Vagina (tissue), 2 donors: ENCODE measurements around the gene CDK6. TPM values are rescaled to one million over a fixed set of nuclear protein-coding genes. Genes with fewer than 3 reads are reported as not detected.
"Not testable (repeated sequence)": the region's sequence is repeated elsewhere in the genome, so short reads cannot be mapped to it uniquely, and the experiment has no call there.

ENCODE experiments used
- DNase-seq, 2 donors: peaks; one replicate each; pipeline ENCODE4 v3.0.0-alpha.2; 2017; ENCODE audit errors: extremely low spot score in 2 of 2
- H3K27ac ChIP-seq: fragments of 200-600 bp; sonication (generic); one replicate; pipeline ENCODE4 v1.5.1; 2019
- H3K27me3 ChIP-seq: fragments of 200-600 bp; sonication (generic); one replicate; pipeline ENCODE4 v1.5.1; 2019
- H3K36me3 ChIP-seq, 2 donors: fragments of 200-600 bp; sonication (generic); one replicate each; pipeline ENCODE4 v1.5.1; 2017 to 2019
- H3K4me1 ChIP-seq: fragments of 200-600 bp; sonication (generic); one replicate; pipeline ENCODE4 v1.5.1; 2019
- H3K4me3 ChIP-seq, 2 donors: fragments of 200-600 bp; sonication (generic); 1 replicate in 1 of 2; 2 replicates in 1 of 2; pipeline ENCODE4 v1.5.1; 2016 to 2019
- H3K9me3 ChIP-seq: fragments of 200-600 bp; sonication (generic); one replicate; pipeline ENCODE4 v1.5.1; 2019
- CTCF ChIP-seq, 3 experiments: fragments of 450-650 bp in 2 of 3; fragments of 200-600 bp in 1 of 3; sonication (generic) in 1 of 3; IDR thresholded peaks; one replicate each; pipeline ENCODE4 v1.5.1; 2017 to 2019; ENCODE audit warnings: antibody characterized with exemption in 3 of 3, mild to moderate bottlenecking in 2 of 3, moderate library complexity in 2 of 3
- POLR2A ChIP-seq, 2 donors: fragments of 450-650 bp; IDR thresholded peaks; one replicate each; pipeline ENCODE4 v1.6.1; 2017; ENCODE audit warnings: antibody characterized with exemption in 2 of 2, mild to moderate bottlenecking in 2 of 2, moderate library complexity in 2 of 2
- POLR2AphosphoS5 ChIP-seq, 2 donors: sonication (generic); formaldehyde crosslinking; IDR thresholded peaks; one replicate each; pipeline ENCODE4 v1.9.0; 2017; ENCODE audit warnings: antibody characterized with exemption in 2 of 2, mild to moderate bottlenecking in 2 of 2, low read depth in 1 of 2; ENCODE audit not compliant: insufficient read depth in 1 of 2
- intact Hi-C: fragments of 100-400 bp; cut with DNase I; formaldehyde crosslinking; loops from one replicate; pipeline ENCODE4 v1.15.1; 2023
- total RNA-seq: library from RNA; depleted of rRNA; stranded (reverse); fragments of >200 nt; gene quantifications from one replicate; pipeline ENCODE4 v1.2.3, GENCODE V29; 2016

CDK6 gene
- total RNA-seq, 1 donor from 2014 or later, result 20.6 TPM

GRCh38 chr7:92749832-92750446 is 86.4 kb downstream of the CDK6 start:
- Histone ChIP-seq H3K4me1 (peaks cover 6% of the 10 kb centered on the region), H3K36me3 (no peaks in the 10 kb centered on the region), H3K4me3 (no peak overlapping the region), H3K9me3 (no peaks in the 10 kb centered on the region), H3K27me3 (no peaks in the 10 kb centered on the region), H3K27ac (no peak overlapping the region)
- no peak for TF ChIP-seq POLR2AphosphoS5 (IDR thresholded peaks at IDR 0.05; ENCODE audit: insufficient read depth in 1 of 2, low read depth in 1 of 2)
- TF ChIP-seq CTCF (IDR thresholded peaks at IDR 0.05), result no peak
- no peak for TF ChIP-seq POLR2A (IDR thresholded peaks at IDR 0.05)
- intact Hi-C loops, result no loop called here
- no peak for DNase-seq

DNA sequence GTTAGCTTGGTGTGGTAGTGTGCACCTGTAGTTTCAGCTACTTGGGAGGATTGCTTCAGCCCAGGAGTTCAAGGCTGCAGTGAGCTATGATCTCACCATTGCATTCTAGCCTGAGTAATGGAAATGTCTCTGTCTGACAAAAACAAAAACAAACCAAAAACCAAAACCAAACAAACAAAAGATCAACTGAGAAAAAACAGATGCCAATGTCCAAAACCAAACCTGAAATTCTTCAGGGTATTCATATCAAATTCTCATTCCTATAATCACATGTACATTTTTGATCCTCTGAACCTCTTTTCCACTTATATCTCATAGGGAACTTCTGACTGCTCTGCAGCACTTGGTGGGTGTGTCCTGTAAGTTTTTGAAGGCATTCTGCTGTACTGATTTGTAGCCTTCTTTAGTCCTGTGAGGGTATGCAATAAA is 87.0 kb downstream of the CDK6 start:
- H3K27ac ChIP-seq, result no peak overlapping the region
- H3K36me3 ChIP-seq, result no peaks in the 10 kb centered on the region
- no peak for DNase-seq
- peaks cover 4% of the 10 kb centered on the region for H3K4me1 ChIP-seq
- no peaks in the 10 kb centered on the region for H3K27me3 ChIP-seq
- no peak overlapping the region for H3K4me3 ChIP-seq
- no peak for TF ChIP-seq POLR2A (IDR thresholded peaks at IDR 0.05)
- no peak for TF ChIP-seq POLR2AphosphoS5 (IDR thresholded peaks at IDR 0.05; ENCODE audit: insufficient read depth in 1 of 2, low read depth in 1 of 2)
- TF ChIP-seq CTCF (IDR thresholded peaks at IDR 0.05), result no peak
- H3K9me3 ChIP-seq, result no peaks in the 10 kb centered on the region
- intact Hi-C loops, result no loop called here

- Histone ChIP-seq H3K4me1 (no peaks in the 10 kb centered on the region), H3K9me3 (no peaks in the 10 kb centered on the region), H3K27me3 (no peaks in the 10 kb centered on the region), H3K36me3 (no peaks in the 10 kb centered on the region), H3K27ac (no peak overlapping the region), H3K4me3 (no peak overlapping the region)
- intact Hi-C loops, result no loop called here
- TF ChIP-seq POLR2A (IDR thresholded peaks at IDR 0.05), result no peak
- no peak for TF ChIP-seq CTCF (IDR thresholded peaks at IDR 0.05)
- TF ChIP-seq POLR2AphosphoS5 (IDR thresholded peaks at IDR 0.05; ENCODE audit: insufficient read depth in 1 of 2, low read depth in 1 of 2), result no peak
- DNase-seq, result no peak
These were observed 87.9 kb downstream of the CDK6 start for GRCh38 chr7:92748495-92748894.

DNA sequence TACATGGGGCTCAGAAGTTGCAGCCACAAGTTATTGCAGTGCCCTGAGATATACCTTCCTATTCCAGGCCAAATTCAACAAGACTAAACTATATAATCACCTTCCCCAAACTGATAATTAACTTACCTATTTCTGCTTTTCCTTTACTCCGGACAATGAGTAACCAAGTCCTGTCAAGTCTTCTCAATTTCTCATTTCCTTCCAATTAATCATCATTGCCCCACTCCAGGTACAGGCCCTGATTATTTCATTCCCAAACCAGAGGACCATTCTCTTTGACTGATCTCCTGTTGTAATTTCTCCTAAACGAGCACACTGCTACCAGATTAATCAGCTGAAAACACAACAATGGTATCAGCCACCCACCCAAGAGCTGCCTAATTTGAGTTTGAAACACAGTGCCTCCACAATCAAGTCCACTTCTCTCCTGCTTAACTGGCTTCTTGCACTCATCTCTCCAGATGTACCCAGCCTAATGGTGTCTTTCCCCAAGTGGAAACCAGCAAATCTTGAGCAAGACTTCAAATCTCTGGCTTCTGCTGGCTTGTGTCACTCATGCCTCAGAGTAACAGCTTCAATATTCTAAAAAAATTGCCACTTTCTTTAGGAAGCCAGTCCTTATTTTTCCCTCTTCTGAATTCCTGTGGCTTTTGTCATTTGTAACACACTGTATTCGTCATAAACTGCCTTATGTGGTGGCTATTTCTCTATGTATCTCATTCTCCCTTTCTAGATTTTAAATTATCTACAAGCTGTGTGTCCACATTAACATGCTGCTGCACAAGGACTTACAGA is 89.1 kb downstream of the CDK6 start:
- DNase-seq, result no peak
- Histone ChIP-seq H3K4me1 (no peaks in the 10 kb centered on the region), H3K27me3 (no peaks in the 10 kb centered on the region), H3K4me3 (no peak overlapping the region), H3K9me3 (no peaks in the 10 kb centered on the region), H3K27ac (no peak overlapping the region), H3K36me3 (no peaks in the 10 kb centered on the region)
- intact Hi-C loops, result no loop called here
- no peak for TF ChIP-seq CTCF (IDR thresholded peaks at IDR 0.05)

DNA sequence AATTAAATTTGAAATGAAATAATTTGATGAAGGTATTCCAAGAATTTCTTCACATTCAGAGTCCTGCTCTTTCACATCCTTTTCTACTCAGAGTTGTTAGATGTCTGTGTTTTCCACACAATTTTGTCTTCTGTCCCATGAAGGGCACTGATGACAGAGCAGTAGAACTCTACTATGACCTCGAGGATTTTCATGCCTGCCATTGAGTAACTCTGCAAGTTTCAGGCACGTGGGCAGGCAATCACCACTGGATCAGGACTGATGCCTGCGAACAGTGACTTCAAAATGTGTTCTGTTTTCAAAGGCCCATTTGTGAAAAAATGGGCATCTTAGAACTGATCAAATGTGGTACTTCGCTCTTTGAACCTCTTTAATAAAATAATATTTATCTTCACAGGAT is 91.1 kb downstream of the CDK6 start:
- TF ChIP-seq POLR2A (IDR thresholded peaks at IDR 0.05), result no peak
- no peak for TF ChIP-seq POLR2AphosphoS5 (IDR thresholded peaks at IDR 0.05; ENCODE audit: insufficient read depth in 1 of 2, low read depth in 1 of 2)
- TF ChIP-seq CTCF (IDR thresholded peaks at IDR 0.05), result no peak
- peaks cover 12% of the 10 kb centered on the region for H3K4me1 ChIP-seq
- no peak overlapping the region for H3K27ac ChIP-seq
- DNase-seq, result no peak
- H3K9me3 ChIP-seq, result no peaks in the 10 kb centered on the region
- no peaks in the 10 kb centered on the region for H3K36me3 ChIP-seq
- intact Hi-C loops, result no loop called here
- H3K27me3 ChIP-seq, result no peaks in the 10 kb centered on the region
- no peak overlapping the region for H3K4me3 ChIP-seq

DNA sequence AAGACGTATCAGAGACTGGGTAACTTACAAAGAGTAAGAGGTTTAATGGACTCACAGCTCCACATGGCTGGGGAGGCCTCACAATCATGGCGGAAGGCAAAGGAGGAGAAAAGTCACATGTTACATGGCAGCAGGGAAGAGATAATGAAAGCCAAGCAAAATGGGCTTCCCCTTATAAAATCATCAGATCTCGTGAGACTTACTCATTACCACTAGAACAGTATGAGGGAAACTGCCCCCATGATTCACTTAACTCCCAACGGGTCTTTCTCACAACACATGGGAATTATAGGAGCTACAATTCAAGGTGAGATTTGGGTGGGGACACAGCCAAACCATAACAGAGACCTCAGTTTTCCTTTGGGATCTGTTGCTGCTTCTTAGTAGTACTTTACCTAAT is 92.2 kb downstream of the CDK6 start:
- H3K9me3 ChIP-seq, H3K27ac ChIP-seq, H3K4me3 ChIP-seq, H3K27me3 ChIP-seq, DNase-seq, H3K36me3 ChIP-seq, intact Hi-C loops: not testable (repeated sequence)
- peaks cover 19% of the 10 kb centered on the region for H3K4me1 ChIP-seq
